ENCODE measurements around the gene DNAJC10. TPM values are rescaled to one million over a fixed set of nuclear protein-coding genes. Genes with fewer than 3 reads are reported as not detected.

DNAJC10 gene
- total RNA-seq, 1 donor from 2014 or later: 158 TPM

- no peak for DNase-seq (ENCODE audit: low spot score)
- Mint-ChIP-seq H3K27me3 (ENCODE audit: unreplicated experiment) (peaks cover 1% of the 10 kb centered on the region), H3K36me3 (ENCODE audit: low read depth, unreplicated experiment) (no peaks in the 10 kb centered on the region), H3K9me3 (ENCODE audit: unreplicated experiment) (no peaks in the 10 kb centered on the region), H3K4me1 (ENCODE audit: unreplicated experiment) (peaks cover 2% of the 10 kb centered on the region), H3K4me3 (ENCODE audit: unreplicated experiment) (no peak overlapping the region), H3K27ac (ENCODE audit: unreplicated experiment) (no peak overlapping the region)
- no peak for TF ChIP-seq CTCF (IDR thresholded peaks at IDR 0.05; ENCODE audit: unreplicated experiment)
Measured at GRCh38 chr2:182826064-182826463, 110.0 kb downstream of the DNAJC10 start.

DNA sequence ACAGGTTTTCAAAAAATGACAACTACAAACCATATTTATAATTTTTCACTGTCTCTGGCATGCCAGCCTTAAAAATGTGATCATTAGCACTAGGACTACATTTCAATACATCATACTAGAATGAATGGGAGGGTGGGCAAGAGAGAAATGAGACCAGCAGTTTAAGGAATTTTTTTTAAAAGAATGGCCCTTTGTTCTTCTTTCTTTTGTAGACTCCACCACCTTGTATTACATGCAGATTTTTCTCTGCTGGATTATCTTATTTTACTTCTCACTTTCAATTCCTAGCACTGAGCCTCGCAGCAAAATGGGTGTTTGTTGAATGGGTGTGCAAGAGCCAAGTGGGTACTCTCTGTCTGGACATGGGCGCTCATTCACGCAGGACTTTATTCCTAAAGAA, 110.4 kb downstream of the DNAJC10 start:
- H3K4me3 Mint-ChIP-seq (ENCODE audit: unreplicated experiment): no peak overlapping the region
- peaks cover 1% of the 10 kb centered on the region for H3K27me3 Mint-ChIP-seq (ENCODE audit: unreplicated experiment)
- no peak for DNase-seq (ENCODE audit: low spot score)
- H3K27ac Mint-ChIP-seq (ENCODE audit: unreplicated experiment): no peak overlapping the region
- no peaks in the 10 kb centered on the region for H3K9me3 Mint-ChIP-seq (ENCODE audit: unreplicated experiment)
- no peaks in the 10 kb centered on the region for H3K36me3 Mint-ChIP-seq (ENCODE audit: low read depth, unreplicated experiment)
- TF ChIP-seq CTCF (IDR thresholded peaks at IDR 0.05; ENCODE audit: unreplicated experiment): no peak
- peaks cover 2% of the 10 kb centered on the region for H3K4me1 Mint-ChIP-seq (ENCODE audit: unreplicated experiment)

DNA sequence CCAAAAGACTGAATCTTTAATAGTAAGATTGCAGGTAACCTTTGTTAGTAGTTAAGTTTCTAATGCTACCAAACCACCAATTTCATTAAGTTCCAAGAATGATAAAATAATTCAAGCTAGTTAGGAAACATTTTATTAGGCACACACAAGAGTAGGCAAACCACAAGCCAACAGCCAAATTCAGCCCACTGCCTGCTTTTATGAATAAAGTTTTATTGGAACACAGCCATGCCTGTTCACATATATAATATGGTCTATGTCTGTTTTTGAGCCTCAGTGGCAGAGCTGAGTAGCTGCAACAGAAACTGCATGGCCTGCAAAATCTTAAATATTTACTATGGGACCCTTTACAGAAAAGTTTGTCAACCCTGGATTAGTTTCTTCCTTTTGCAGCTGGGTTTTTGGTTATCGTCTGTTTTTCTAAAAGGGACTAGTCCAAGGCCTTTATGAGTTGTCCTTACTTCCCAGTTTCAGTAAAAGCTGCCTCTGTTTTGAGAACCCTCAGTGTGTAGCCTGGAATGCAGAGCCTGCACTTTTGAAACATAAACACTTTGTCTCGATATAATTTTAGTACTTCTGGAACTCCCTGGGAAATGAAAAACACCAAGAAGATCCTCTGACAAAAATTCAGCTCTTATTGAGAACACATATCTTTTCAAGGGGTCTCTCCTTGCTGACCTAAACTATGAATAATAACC, 111.3 kb downstream of the DNAJC10 start:
- H3K4me1 Mint-ChIP-seq (ENCODE audit: unreplicated experiment): peaks cover 8% of the 10 kb centered on the region
- peaks cover 1% of the 10 kb centered on the region for H3K27me3 Mint-ChIP-seq (ENCODE audit: unreplicated experiment)
- no peak for DNase-seq (ENCODE audit: low spot score)
- peaks cover under 1% of the 10 kb centered on the region for H3K36me3 Mint-ChIP-seq (ENCODE audit: low read depth, unreplicated experiment)
- no peak overlapping the region for H3K27ac Mint-ChIP-seq (ENCODE audit: unreplicated experiment)
- H3K4me3 Mint-ChIP-seq (ENCODE audit: unreplicated experiment): no peak overlapping the region
- H3K9me3 Mint-ChIP-seq (ENCODE audit: unreplicated experiment): no peaks in the 10 kb centered on the region
- TF ChIP-seq CTCF (IDR thresholded peaks at IDR 0.05; ENCODE audit: unreplicated experiment): no peak

- DNase-seq (ENCODE audit: low spot score): no peak
- no peak for TF ChIP-seq CTCF (IDR thresholded peaks at IDR 0.05; ENCODE audit: unreplicated experiment)
- Mint-ChIP-seq H3K27ac (ENCODE audit: unreplicated experiment) (no peak overlapping the region), H3K27me3 (ENCODE audit: unreplicated experiment) (peaks cover 1% of the 10 kb centered on the region), H3K4me3 (ENCODE audit: unreplicated experiment) (no peak overlapping the region), H3K4me1 (ENCODE audit: unreplicated experiment) (peaks cover 15% of the 10 kb centered on the region), H3K36me3 (ENCODE audit: low read depth, unreplicated experiment) (peaks cover 16% of the 10 kb centered on the region), H3K9me3 (ENCODE audit: unreplicated experiment) (no peaks in the 10 kb centered on the region)
Measured at GRCh38 chr2:182831101-182831500, 115.0 kb downstream of the DNAJC10 start.

DNA sequence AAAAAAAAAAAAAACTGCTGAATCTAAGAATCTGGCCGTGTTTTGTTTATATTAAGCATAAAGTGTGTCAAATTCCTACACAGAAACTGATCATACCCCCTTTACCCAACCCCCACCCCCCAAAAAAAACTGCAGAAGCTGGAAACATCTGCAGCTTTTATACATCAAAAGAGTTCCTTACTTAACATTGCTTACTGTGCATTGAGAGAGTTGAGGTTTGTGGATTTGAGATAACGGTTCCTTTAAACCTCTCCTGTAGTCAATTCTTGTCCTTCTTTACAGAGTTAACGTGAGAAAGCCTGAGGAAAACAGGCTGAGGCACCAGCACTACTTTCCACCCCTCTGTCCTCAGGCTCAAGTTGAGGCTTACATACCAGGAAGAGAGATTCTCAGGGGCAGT, 115.9 kb downstream of the DNAJC10 start:
- H3K27me3 Mint-ChIP-seq (ENCODE audit: unreplicated experiment): no peaks in the 10 kb centered on the region
- H3K4me3 Mint-ChIP-seq (ENCODE audit: unreplicated experiment): no peak overlapping the region
- no peaks in the 10 kb centered on the region for H3K9me3 Mint-ChIP-seq (ENCODE audit: unreplicated experiment)
- H3K36me3 Mint-ChIP-seq (ENCODE audit: low read depth, unreplicated experiment): peaks cover 16% of the 10 kb centered on the region
- no peak for TF ChIP-seq CTCF (IDR thresholded peaks at IDR 0.05; ENCODE audit: unreplicated experiment)
- DNase-seq (ENCODE audit: low spot score): no peak
- no peak overlapping the region for H3K27ac Mint-ChIP-seq (ENCODE audit: unreplicated experiment)
- H3K4me1 Mint-ChIP-seq (ENCODE audit: unreplicated experiment): peaks cover 20% of the 10 kb centered on the region
